Suppressor macrophage treated with lipopolysaccharide for 1 hour (primary cell): ENCODE results near the gene IP6K1.
"Not testable (repeated sequence)": the region's sequence is repeated elsewhere in the genome, so short reads cannot be mapped to it uniquely, and the experiment has no call there.

Source experiments
- DNase-seq, 3 donors: peaks; one replicate each; pipeline ENCODE4 v3.0.0-alpha.2; 2020 to 2022

Gene IP6K1

GRCh38 chr3:49761661-49762060, 24.7 kb downstream of the IP6K1 start:
- no peak for DNase-seq

- no peak for DNase-seq
These were observed 27.1 kb downstream of the IP6K1 start for GRCh38 chr3:49759226-49759625.

- no peak for DNase-seq
These were observed 29.1 kb downstream of the IP6K1 start for GRCh38 chr3:49757197-49757596.

- no peak for DNase-seq
These were observed 30.3 kb downstream of the IP6K1 start for GRCh38 chr3:49756036-49756435.

GRCh38 chr3:49754536-49754935, 31.8 kb downstream of the IP6K1 start:
- DNase-seq = no peak

GRCh38 chr3:49751501-49751900, 34.8 kb downstream of the IP6K1 start:
- DNase-seq = no peak

- DNase-seq = no peak
These were observed 36.3 kb downstream of the IP6K1 start for GRCh38 chr3:49750056-49750455.

- DNase-seq = not testable (repeated sequence)
These were observed 37.5 kb downstream of the IP6K1 start for GRCh38 chr3:49748874-49749273.

- no peak for DNase-seq
These were observed 38.4 kb downstream of the IP6K1 start for GRCh38 chr3:49747792-49748480.

GRCh38 chr3:49745986-49746385, 40.4 kb downstream of the IP6K1 start:
- no peak for DNase-seq

GRCh38 chr3:49740427-49740826, 45.9 kb downstream of the IP6K1 start:
- no peak for DNase-seq

GRCh38 chr3:49738067-49738713, 48.2 kb downstream of the IP6K1 start:
- DNase-seq = no peak

GRCh38 chr3:49734752-49735151, 51.6 kb downstream of the IP6K1 start:
- no peak for DNase-seq

GRCh38 chr3:49733551-49733950, 52.8 kb downstream of the IP6K1 start:
- no peak for DNase-seq

- no peak for DNase-seq
These were observed 53.7 kb downstream of the IP6K1 start for GRCh38 chr3:49732597-49732996.

GRCh38 chr3:49729966-49730609, 56.3 kb downstream of the IP6K1 start:
- no peak for DNase-seq

GRCh38 chr3:49727924-49728361, 58.4 kb downstream of the IP6K1 start:
- no peak for DNase-seq

GRCh38 chr3:49727154-49727923, 59.0 kb downstream of the IP6K1 start:
- no peak for DNase-seq

- DNase-seq = no peak
These were observed 60.2 kb downstream of the IP6K1 start for GRCh38 chr3:49725906-49726681.

- no peak for DNase-seq
These were observed 61.8 kb downstream of the IP6K1 start for GRCh38 chr3:49724586-49724985.

GRCh38 chr3:49723628-49724551, 62.5 kb downstream of the IP6K1 start, which contains the start of gene GMPPB:
GMPPB (minus strand) TSS chr3:49723951; CDS start chr3:49723726, 225 bp downstream.
- peak; percentile 99 for DNase-seq
